Hepatic stellate cell (primary cell): ENCODE measurements around the gene RWDD4.
A peak's percentile ranks its signal among the peaks of the same experiment; 100 is the strongest.

Source experiments
- DNase-seq: peaks from one replicate; pipeline ENCODE4 v3.0.0; 2011; ENCODE audit warnings: low spot score

Gene RWDD4

DNA sequence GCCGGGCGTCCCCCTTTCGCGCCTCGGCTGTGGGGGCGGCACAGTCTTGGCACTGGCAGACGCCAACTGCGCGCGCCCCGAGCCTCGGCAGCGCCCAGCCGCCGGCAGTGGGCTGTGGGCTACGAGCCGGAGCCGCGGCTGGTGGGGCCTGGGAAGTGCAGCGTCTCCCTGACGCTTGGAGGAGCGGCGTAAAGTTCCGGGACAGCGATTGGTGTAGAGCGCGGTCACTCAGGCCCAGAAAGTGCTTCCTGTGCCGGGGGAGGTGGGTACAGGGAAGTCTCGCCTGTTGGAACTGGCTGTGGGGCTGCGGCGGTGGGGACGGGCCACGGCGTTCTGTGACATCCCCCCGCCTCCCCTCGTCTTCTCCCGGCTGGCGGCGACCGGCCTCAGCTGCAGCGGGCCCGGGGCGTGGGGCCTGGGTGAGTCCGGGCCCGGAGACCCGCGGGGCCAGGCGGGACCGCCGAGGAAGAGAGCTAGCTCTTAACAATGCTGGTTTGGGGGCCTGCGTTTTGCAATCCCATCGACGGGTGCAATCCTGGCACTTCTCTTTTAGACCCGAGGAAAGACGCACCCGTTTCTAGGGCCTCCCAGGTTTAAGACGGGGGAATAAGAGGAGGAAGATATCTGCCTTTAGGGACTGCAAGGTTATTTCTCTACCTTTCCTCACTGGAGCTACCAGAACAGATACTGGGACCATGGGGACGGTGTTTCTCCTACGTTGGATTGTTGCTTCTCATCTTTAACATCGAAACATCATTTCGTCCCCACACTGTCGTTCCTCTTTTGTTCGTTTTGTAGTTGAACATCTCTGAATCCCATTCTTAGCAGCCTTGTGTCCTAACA lies at the start of gene RWDD4, which contains the start of gene TRAPPC11:
TSS of gene RWDD4 (minus strand) at position 157 of the 843 bp plus-strand sequence. CDS start 233 bp downstream, outside the sequence.
TSS of gene TRAPPC11 (plus strand) at position 265 of the 843 bp plus-strand sequence. CDS start 4,575 bp downstream, outside the sequence.
- DNase-seq, result peak; percentile 98

DNA sequence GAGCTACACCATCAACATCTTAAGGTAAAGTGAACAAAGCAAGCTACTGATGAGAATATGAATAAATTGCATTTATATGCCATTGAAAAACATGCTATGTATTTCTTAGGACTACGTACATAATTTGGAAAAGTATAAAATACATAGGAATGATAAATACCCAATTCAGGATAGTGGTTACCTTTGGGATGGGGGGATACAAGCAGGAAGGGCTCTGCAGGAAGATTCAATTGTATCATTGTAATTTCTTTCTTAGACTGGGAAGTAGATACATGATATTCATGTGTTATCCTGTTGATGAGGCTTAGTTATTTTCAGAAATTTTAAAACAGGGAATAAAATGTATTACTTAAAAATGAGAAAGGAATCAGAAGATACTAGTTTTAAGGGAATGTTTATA lies 43.5 kb upstream of the RWDD4 start:
- DNase-seq, result no peak

DNA sequence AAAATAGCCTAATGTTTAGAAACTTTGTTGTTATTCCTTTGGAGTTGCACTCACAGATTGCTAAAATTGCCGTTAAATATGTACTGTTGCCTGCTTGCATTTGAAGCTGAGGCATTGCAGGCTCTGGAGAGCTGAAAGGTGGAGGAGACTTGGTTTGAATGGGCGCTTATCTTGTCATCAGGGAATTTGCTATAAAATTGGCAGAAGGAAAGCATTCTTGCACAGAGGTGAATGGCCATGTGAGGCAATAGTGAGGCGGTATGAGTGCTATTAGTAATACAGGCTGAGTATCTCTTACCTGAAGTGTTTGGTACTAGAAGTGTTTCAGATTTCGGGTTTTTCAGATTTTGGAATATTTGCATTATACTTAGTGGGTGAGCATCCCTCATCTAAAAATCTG lies 41.4 kb upstream of the RWDD4 start:
- no peak for DNase-seq

DNA sequence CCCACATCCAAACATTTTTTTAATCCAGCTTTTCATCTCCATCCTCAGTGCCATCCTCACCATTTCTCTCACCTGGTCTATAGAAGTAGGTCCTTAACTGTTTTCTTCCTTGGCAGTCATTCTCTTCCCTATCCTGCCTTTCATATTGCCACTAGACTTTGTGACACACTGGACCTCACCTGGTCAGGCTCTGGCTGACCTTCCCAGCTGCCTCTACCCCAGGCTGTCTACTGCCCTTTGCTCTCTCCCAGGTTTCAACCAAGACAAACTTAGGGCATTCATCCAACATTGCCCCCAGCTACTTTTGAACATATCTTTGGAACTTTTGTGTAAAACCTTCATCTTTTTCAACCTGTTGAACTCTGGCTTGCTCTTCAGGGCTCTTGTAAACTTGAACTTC lies 39.9 kb upstream of the RWDD4 start:
- DNase-seq, result no peak

DNA sequence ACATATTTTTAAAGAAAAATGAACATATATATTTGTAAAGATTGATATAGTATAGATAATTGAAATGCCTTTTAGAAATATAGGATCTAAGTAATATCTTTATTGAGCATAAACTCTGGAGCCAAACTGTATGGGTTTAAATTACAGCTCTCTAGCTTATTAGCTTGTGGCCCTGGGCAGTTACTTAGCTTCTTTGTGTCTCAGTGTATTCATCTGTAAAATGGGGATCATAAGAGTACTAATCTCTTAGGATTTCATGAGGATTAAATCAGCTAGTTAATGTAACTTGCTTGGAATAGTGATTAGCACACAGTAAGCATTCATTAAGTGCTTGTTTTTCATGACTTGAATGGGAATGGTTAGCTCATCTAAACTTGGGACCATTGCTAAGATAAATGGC lies 32.9 kb upstream of the RWDD4 start:
- DNase-seq, result no peak

DNA sequence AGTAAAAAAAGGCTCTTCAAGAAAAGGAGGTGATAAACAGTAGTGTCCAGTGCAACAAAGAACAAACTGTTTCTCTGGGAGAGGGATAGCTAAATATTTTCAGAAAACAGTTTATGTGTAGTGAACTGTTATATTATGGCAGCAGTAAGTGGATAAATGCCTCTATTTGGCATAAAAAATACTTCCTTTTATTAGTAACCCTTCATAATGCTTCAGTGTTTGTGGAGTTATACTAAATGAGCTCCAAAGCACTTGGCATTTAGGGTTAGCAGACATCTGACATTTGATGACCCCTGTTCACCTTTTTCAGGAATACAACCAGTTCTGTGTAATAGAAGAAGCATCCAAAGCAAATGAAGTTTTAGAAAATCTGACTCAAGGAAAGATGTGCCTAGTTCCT lies 32.0 kb upstream of the RWDD4 start:
- DNase-seq, result no peak

DNA sequence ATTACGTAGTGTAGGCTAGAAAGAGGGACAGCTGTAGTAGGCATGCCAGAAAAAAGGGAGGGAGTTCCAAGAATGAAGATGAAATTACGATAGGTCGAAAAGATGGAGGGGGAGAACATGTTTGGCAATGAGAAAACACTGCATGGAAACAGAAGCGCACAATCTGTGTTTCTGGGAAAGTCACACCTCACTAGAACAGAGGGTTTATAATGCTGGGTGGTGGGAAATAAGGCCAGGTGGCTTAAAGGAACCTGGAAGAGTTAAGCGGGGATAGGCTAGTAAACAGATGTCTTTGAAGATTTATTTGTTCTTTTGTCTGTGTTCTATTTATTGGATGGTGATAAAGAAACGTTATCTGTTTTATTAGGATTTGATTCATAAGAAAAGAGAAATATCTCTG lies 29.2 kb upstream of the RWDD4 start:
- no peak for DNase-seq

DNA sequence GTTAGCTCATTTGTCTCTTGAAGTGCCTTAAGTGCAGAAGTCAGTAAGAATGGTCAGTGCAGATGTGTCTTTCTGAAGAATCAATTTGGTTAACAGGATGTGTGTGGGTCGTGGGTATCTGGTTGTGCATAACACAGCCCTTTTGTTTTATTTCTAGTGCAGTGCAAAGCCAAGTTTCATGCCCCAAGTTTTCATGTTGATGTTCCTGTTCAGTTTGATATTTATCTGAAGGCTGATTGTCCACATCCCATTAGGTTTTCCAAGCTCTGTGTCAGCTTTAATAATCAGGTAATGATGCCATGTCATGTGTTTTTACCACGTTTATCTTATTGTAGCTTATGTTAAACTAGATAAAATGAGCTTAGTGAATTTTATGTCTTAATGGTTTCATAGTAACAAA lies 27.5 kb upstream of the RWDD4 start:
- no peak for DNase-seq

DNA sequence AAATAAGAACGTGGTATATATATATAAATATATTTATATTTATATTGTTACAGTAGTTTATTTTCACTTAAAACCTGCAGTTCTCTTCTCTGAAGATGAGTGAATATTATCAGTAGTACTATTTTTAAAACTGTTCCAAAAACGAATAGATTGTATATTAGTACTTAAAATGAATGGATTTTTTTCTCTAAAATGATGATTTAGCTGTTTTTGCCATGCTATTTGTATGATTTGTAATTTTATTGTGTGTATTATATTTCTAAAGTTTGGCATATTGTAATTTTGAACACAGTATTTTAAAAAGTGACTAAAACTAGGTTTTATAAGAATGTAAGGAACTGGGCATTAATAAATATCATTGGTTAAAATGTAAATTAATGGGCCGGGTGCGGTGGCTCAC lies 22.1 kb upstream of the RWDD4 start:
- DNase-seq, result no peak

DNA sequence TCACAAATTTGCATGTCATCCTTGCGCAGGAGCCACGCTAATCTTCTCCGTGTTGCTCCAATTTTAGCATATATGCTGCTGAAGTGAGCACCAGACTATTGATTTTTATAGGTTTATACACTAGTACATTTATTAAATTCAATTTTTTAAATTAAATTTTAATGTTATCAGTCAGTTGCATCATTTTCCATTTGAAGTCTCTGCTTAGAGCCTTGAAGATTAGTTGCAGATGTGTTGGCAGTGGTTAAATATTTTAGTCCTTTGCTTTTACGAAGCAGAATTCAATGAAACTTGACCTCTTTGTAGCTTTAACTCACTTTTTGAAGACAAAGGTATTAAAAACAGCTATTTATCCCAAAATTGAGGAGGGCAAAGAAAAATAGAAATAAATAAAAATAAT lies 16.6 kb upstream of the RWDD4 start:
- DNase-seq, result no peak

DNA sequence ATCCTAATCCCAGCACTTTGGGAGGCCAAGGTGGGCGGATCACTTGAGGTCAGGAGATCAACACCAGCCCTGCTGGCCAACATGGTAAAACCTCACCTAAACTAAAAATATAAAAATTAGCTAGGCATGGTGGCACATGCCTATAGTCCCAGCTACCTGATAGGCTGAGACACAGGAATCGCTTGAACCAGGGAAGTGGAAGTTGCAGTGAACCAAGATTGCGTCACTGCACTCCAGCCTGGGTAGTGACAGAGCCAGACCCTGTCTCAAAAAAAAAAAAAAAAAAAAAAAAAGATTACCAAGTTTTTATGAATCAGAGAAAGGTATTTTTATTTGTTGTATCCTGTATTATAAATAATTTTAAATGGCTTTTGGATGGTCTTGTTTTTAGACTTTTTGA lies 15.2 kb upstream of the RWDD4 start:
- DNase-seq, result no peak

DNA sequence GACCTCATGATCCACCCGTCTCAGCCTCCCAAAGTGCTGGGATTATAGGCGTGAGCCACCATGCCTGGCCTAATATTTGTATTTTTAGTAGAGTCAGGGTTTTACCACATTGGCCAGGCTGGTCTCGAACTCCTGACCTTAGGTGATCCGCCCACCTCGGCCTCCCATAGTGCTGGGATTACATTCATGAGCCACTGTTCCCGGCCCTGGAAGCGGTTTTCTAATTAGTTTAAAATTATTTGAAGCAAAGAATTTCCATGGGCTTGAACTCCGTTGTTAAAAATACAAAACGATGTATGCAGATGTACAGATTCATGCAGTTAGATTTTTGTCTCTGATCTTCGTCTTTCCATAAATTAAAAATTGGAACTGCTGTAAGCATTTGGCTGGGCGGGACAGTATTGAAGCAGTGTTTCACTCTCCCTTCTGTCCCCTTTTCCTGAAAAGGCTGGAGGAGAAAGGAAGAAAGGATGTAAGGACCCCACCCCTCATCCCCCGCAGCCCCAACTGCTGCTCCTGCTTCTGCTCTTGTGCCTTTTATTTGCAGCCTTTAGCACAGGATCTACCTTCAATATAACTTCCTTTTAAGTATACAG lies 12.1 kb upstream of the RWDD4 start:
- no peak for DNase-seq

DNA sequence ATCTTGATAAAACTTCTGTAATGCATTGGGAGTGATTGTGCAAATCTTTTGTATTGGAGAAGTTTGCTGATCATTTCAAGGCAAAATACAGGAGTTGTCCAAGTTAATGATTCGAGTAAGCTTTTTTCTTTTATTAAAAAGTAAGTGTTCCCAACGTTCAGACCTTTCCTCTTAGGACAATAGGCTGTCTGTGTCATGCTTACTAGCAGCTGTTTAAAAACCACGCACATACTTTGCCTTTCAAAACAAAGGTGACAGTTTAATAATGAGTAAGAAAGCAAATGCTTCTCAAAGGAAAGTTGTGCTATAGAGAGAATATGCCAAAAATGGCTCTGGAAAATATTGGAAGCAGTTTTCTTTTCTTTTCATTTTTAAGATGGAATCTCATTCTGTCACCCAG lies 11.3 kb upstream of the RWDD4 start:
- DNase-seq, result no peak

DNA sequence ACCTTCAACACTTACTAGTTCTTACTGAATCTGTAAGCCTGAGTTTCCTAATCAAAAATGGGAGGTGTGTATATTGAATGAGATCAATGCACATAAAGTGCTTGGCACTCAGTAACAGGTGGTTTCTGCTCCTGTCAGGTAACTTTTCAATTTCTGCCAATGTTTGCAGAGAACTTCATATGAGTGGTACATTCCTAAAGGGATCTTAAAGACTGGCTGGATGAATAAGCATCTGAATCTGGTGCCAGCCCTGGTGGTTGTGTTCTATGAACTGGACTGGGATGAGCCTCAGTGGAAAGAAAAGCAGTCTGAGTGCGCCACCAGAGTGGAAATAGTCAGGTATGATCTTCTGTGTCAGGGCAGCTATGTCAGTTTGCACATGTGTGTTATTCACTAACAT lies 7.1 kb upstream of the RWDD4 start:
- DNase-seq, result no peak

DNA sequence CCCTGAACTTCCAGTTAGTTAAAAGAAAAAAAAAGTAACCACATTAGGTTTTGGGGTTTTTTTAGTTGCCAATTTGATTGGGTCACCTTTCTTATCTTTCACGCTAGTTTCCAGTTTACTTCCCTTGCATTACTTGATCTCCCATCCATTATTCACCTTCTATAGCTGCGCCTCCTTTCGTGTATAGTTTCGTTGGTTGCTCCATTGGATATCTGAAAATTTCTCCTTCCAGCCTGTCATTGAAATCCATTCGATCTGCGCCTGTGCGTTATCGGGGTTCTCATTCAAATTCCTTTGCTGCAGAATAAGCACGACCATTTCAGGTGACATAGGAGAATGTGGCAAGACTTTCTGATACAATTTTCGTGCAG lies 872 bp upstream of the RWDD4 start:
- DNase-seq, result no peak

DNA sequence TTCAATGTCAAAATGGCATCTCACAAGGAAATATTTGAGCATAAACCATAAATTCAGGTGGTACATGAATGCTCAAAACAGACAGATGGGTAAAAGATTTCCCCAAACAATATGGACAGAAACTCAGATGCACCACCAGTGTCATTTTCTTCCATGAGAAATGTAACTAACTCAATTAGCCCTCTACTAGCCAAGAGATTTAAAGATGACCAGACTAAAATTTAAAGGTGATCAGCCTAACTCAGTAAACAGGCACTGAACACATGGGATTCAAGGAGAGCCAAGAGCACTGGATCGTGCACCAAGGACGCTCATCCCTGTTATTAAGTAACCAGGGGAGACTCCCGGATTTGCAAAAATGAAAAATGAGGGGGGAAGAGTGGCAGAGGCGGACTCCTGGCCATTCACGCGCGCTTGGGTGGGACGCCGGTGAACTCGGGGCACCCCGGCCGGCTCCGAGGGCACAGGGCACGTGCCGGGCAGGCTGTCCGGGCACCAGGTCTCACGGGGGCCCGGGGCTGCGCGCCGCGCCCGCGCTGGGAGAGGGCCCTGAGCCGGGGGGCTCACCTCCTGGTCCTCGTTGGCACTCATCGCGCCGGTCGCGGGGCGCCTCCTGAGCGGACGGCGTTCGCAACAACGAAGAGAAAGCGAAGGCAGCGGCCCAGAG lies 490 bp downstream of the RWDD4 start:
- DNase-seq, result no peak

DNA sequence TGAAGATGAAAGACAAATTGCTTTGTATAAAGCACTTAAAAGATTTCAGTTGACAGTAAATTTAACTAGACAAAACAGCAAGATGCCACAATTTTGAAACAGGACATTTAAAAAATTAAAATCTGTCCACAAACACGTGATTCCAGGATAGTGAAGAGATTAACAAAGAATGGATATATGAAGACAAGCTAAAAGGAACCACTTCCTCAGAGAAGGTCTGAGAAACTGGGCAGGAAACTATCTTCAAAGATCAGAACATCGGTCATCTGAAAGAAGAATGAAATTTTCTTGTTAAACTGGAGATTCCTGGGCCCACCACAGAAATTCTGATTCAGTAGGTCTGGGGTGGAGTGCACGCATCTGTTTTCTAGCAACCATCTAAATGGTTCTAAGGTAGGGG lies 1.4 kb downstream of the RWDD4 start:
- no peak for DNase-seq

DNA sequence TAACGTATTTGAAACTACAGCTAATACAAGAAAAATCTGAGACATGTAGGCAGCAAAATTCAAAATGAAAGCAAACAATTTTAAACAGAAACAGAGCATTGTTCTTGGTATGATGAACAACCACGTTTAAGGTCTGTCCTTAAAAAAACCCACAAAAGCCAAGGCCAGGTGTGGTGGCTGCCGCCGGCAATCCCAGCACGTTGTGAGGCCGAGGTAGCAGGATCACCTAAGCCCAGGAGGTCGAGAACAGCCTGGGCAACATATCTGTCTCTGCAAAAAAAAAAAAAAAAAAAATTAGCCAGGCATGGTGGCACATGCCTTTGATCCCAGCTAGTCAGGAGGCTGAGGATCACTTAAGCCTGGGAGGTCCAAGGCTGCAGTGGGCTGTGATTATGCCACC lies 13.7 kb downstream of the RWDD4 start:
- no peak for DNase-seq

DNA sequence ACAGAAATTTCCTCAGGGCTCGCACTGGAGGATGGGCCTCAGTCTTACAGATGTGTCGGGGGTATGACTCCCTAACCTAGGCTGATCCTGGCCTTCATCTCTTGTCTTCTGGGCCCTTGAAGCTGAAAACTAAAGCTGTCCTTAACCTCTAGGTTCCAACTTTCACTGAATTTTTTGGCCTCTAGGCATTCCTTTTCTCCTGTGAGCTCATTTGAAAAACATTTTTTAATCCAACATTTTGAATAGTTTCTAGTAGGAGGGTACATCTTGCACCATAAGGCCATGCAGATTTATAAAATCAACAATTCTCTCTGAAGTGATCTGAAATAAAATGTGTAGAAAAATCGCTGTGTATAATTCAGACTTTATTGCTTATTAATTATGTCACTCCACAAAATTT lies 19.7 kb downstream of the RWDD4 start:
- no peak for DNase-seq

DNA sequence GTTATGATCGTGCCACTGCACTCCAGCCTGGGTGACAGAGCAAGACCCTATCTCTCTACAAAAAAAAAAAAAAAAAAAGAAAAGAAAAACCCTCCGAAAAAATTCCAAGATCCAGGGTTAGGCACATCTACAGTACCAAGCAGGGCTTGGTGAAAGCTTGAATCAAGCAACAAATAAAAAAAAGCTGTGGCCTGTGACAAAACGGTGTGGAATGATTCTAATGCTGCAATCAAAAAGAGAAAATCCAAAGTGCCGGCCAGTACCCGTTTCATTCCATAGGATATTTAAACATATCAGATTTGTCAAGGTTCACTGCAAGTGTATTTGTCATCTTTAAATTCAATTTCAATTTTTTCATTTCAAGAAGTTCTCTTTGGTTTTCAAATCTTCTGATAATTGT lies 20.5 kb downstream of the RWDD4 start:
- no peak for DNase-seq

DNA sequence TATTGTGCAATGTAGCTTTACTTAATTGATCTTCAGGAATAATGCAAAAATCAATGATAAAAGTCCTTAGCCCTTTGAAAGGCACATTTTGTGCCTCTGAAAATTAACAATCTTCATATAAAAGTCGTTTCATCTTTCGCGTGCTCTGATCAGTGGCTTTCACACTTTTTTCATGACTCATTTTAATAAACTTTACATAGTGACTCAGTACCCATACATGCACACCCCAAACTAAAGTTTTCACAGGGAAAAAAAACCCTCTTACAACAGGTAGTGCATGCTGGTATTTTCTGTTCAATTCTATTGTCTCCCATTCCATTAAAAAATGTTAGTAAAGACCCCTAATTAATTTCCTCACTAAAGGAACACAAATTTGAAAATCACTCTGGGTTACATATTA lies 21.5 kb downstream of the RWDD4 start:
- no peak for DNase-seq

DNA sequence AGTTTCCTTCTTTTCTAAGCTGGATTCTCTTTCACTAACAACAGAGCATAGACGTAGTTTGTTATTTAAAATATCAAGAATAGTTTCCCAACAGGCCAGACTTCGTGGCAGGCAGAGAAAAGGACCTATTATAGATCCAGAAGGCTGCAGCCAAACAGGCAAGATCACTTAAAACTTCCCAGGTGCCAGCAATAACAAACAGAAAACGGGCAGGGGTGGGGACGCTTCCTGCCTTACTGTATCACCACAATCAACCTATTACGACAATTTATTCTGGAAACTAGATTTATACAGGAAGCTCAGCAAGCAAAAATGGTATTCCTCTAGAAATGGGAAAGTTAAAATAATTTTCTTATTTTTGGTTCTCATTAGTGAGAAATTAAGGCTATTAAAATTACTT lies 22.1 kb downstream of the RWDD4 start:
- DNase-seq, result no peak

DNA sequence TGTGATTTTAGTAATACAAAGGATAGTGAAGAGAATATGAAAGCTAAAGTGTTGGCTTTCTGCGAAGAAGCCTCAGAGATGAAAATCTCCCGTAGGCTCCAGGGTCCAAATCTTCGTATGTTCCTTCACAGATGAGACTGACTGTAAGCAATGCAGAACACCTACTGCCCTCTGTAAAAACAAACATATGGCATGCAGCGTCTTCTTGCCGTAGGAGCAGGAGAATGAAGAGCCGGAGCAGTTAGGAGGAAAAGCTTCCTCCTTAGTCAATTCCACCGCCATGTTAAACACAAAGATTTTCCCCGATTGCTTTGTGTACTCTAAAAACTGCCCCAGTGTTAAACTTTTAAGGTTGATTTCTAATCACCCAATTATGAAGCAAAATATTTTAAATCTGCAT lies 22.5 kb downstream of the RWDD4 start:
- DNase-seq, result no peak
